ENCODE results near the gene SFI1.

GRCh38 chr22:31618471-31619176 lies 122.3 kb downstream of the SFI1 start:
- no peak for TF ChIP-seq CTCF (IDR thresholded peaks at IDR 0.05; ENCODE audit: borderline replicate concordance, extremely low read depth, low read length, poor library complexity, severe bottlenecking)
- no peak for TF ChIP-seq EZH2 (IDR thresholded peaks at IDR 0.05; ENCODE audit: borderline replicate concordance, low read depth, low read length, severe bottlenecking)

All from DND-41 (cell line).